ENCODE data around the gene ATP10B.

ATP10B gene

GRCh38 chr5:160621526-160621925, 230.5 kb downstream of the ATP10B start:
- no peak for DNase-seq

DNA sequence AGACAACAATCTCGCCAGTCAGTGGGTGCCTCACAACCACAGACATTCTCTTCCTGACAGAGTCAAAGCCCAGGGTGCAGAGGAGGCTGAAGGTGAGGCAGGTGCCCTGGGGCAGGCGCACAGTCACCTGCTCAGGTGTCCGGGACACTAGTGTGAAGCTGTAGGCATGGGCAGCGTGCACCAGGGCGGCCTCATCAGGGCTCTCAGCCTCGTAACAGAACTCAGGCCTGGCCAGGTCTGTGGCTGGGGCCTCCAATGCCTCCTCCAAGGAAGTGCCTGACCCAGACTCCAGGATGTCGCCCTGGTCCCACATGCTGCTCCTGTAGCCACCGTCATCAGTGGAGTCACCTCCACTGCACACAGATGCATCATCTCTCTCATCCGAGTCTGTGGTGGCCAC, 231.6 kb downstream of the ATP10B start:
- DNase-seq, result no peak

- no peak for DNase-seq
Observed at GRCh38 chr5:160619381-160619780, 232.6 kb downstream of the ATP10B start.

GRCh38 chr5:160618286-160618685, 233.7 kb downstream of the ATP10B start:
- DNase-seq, result no peak

DNA sequence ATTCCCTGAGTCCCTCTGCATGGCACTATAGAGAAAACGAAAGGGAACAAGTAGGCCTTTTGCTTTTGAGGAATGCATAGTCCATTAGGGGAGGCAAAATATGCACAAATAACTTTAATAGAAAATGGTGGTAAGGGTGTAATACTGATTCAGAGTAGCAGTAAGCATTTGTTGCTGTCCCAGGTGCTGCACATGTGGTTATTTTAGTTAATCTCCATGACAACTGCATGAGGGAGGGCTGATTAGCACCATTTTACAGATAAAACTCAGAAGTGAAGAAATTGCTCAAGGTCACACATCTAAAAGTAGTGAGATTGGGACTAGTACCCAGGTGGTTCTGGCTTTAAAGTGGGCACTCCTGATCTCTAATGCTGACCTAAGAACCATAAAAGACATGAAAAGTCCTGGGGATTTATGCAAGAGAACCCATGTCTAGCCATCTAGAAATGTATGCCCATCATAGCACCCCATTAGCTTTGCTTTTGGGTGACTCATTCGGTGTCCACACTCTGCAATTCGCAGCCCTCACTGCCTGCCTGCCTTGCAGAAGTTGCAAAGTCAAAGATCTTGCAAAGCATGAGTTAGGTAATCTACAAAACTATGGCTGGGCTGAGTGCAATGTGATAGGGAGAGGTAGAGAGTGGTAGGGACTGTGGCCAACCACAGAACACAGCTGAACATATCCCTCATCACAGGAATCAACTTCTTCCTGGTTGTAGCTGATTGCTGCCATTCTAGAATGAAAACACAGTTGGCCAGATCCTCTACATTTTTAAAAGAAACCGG, 235.1 kb downstream of the ATP10B start:
- DNase-seq, result no peak

DNA sequence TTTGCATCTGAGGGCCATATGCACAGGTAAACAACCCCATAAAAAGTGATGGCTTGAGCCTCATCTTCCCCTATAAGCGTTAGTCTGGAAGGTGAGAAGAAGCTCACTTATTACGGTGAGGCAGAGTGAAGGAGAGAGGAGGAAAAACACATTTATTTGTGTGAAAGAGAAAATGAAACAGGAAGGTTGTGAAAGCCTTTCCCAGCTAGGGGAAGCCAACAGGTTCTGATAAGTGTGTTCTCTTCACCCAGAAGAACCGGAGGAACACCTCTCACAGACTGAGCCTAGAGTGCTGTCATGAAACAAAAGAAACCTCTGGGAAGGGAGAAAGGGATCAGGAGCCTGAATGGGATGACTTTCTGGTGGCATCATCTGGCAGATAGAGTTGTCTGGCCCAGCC, 237.9 kb downstream of the ATP10B start:
- no peak for DNase-seq

DNA sequence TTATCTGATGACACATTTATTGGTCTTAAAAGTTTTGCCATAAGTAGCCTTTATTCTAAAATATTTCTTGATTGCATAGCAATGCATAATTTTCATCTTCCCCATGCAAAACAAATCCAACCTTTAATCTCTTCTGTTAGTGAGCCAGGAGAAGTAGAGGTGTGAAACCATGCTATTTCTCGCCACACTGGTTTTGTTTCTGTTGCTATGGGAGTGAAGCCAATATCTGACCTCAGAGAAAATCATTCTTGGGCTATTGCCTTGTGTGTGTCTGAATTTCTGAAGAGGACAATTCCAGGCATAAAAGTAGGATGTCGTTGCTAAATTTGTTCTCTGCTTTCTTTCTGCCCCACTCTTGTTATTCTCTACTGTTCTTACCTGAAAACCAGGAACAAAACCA, 246.7 kb downstream of the ATP10B start:
- no peak for DNase-seq

DNA sequence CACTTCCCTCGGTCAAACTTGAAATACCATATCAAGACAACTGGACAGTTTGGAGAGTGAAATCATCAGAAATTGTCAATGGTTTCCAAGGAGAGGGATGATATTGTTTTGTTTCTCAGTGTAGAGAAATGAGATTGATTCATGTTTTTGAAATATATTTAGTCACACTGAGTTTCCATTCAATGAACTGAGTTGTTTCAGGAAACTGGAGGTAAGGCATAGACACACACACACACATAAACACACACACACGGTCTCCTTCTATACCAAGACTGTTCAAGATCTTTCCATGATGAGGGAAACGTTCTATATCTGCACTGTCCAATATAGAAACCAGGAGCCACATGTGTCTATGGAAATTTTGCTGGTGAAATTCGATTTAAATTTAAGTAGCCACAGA, 247.5 kb downstream of the ATP10B start:
- no peak for DNase-seq

GRCh38 chr5:160602744-160603143, 249.3 kb downstream of the ATP10B start:
- no peak for DNase-seq

- DNase-seq, result no peak
Observed at GRCh38 chr5:160601046-160601445, 251.0 kb downstream of the ATP10B start.

GRCh38 chr5:160573318-160573717, 278.7 kb downstream of the ATP10B start:
- DNase-seq, result no peak

GRCh38 chr5:160567031-160567705, 284.8 kb downstream of the ATP10B start:
- DNase-seq, result no peak

DNA sequence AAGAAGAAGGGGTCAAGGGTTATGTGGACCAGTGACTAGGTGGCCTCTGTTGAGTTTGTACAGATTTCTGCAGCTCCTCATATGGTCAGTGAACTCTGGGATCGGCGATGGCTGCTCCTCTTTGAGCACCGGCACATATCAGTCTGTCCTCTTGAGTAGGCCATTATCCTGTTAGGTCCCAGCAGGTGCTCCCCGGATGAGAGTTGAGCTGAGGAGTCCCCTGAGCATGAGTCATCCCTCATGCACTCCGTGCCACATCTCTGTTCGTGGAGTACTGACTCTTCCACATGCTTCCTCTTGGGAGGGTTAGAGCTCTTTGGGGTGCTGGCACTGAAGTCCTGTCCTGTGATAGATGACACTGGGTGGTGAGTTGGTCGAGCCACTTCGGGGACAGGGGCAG, 286.6 kb downstream of the ATP10B start:
- DNase-seq, result no peak

- no peak for DNase-seq
Observed at GRCh38 chr5:160556846-160557245, 295.2 kb downstream of the ATP10B start.

DNA sequence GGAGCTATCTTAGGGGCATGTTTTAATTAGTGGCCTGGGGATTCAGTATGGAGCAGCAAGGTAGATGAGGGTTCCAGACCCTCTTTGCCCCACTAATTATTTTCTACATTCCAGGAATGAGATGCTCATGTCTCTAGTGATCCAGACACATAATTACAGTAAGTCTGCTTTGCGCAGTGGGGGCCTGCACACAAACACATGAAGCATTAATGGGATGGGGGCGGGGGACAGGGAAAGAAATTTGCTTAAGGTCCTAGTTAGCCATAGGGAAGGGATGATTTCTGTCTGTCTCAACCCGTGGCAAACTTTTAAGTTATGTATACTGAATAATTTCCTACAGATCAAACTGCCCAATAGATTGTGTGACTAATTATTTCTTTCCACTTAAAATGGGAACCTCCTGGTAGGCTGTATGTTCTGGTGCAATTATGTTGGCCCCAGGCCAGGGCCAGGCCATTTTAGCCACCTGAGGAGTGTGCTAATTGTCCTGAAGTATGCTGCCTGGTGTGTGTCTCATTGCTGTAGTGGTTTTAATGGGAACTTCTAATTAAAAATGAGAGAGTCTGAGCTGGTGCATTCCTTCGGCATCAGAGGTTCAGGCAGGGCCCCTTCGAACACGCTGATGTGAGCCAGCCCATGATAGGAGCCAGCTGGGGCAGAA, 295.9 kb downstream of the ATP10B start:
- no peak for DNase-seq

GRCh38 chr5:160555581-160555970, 296.4 kb downstream of the ATP10B start:
- no peak for DNase-seq

GRCh38 chr5:160550075-160550474, 301.9 kb downstream of the ATP10B start:
- DNase-seq, result no peak

- no peak for DNase-seq
Observed at GRCh38 chr5:160548949-160549645, 302.9 kb downstream of the ATP10B start.

DNA sequence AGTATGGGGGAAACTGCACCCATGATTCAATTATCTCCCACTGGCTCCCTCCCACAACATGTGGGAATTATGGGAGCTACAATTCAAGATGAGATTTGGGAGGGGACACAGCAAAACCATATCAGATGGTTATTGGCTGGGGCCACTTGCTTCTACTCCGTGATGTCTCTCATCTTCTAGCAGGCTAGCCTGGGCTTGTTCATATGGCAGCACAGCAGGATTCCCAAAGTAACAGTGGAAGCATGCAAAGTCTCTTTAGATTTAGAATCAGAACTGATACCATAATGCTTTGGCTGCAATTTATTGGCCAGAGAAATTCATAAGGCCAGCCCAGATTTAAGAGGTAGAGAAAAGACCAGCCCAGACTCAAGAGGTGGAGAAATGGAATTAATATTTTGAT, 304.1 kb downstream of the ATP10B start:
- DNase-seq, result no peak

DNA sequence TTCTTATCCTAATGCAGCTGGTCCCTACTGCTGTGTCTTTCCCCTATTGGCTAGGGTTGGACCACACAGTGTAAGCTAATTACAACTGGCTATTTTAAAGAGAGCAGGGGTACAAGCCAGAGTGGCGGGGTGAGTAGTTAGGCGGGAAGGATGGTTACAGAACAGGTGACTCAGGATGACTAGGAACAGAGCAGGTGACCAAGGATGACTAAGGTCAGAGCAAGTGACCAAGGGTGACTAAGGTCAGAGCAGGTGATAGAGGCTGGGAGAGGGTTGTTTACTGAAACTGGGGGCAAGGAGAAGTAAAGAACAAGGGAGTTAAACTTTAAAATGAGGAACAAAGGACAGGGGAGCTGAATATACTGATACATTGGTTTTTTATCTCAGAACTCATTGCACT, 304.9 kb downstream of the ATP10B start:
- DNase-seq, result no peak

GRCh38 chr5:160545832-160546231, 306.2 kb downstream of the ATP10B start:
- DNase-seq, result no peak

DNA sequence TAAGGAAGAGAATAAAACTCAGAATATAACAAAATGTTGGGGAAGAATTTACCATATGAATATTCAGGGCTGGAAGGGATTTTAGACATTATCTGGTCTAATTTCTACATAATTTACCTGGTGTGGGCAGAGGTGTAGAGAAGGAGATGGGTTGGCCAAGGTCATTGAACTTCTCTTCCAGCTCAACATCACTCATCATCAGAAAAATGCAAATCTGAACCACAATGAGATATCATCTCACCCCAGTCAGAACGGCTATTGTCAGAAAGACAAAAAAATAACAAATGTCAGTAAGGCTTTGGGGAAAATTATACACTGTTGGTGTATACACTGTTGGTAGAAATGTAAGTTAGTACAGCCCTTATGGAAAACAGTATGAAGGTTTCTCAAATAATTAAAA, 308.6 kb downstream of the ATP10B start:
- DNase-seq, result no peak

GRCh38 chr5:160542840-160543239, 309.2 kb downstream of the ATP10B start:
- no peak for DNase-seq

DNA sequence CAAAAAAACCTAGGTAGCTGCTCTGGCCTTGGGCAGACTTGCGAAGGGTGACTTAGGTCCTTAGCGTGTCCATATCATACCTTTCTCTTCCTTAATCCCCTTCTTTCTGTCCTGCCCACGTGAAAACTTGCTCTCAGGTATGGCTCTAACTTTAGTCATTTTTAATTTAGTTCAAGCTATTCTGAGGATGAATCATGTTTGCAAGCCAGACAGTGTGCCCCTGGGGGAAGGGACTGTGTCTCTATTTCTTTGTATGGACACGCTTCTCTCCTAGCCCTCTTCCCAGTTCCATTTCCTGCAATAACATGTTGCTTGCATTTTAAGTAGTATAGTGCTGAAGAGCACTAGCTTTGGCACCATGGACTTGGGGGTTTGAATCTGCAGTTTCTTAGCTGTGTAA, 309.7 kb downstream of the ATP10B start:
- DNase-seq, result no peak
